Right renal pelvis (tissue), 4 donors: ENCODE data around the gene LRRC47. TPM values are rescaled to one million over a fixed set of nuclear protein-coding genes. Genes with fewer than 3 reads are reported as not detected.

ENCODE experiments used
- DNase-seq, 4 donors: peaks; one replicate each; pipeline ENCODE4 v3.0.0-alpha.2; 2013; ENCODE audit warnings: low read depth in 4 of 4, low spot score in 3 of 4, missing footprints in 1 of 4
- polyA plus RNA-seq, 4 donors: library from polyadenylated mRNA; unstranded; fragments of 120-200 nt; gene quantifications; one replicate each; pipeline ENCODE4 v1.2.1, GENCODE V29; 2013; ENCODE audit not compliant: insufficient read length in 4 of 4

The LRRC47 gene
- polyA plus RNA-seq, 4 donors = 66.6 to 75.8 (median 69.8) TPM

DNA sequence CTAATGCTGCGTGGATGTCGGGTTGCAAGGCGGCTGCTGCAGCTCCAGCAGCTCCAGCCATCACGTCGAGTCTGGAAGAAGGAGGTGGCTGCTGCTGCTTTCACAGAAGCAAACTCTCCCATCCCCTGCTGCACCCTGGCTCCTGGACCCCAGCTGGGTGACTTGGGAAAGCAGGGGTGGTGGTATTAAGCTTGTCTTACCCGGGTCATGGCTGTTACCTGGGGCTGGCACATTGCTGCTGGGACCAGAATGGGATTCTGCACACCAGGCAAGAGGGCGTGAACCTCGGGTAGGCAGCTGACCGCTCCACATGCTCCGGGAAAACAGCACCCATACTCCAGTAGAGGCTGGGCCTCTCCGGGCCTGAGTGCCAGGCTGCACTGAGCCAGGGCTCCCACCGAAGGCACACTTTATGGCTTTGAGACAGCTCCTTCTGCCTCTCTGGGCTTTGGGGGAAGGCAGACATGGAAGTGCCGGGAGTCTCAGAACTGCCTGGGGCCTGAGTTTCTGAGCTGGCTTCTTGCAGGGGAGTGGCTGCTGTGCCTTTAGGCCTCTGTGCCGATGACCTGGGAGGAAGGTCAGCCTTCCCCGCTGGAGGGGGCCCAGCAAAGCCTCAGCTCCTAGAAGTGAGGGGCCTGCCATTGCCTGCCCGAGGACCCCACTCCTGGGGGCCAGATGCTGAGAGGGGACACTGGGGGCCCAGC is 22.6 kb downstream of the LRRC47 start:
- no peak for DNase-seq

DNA sequence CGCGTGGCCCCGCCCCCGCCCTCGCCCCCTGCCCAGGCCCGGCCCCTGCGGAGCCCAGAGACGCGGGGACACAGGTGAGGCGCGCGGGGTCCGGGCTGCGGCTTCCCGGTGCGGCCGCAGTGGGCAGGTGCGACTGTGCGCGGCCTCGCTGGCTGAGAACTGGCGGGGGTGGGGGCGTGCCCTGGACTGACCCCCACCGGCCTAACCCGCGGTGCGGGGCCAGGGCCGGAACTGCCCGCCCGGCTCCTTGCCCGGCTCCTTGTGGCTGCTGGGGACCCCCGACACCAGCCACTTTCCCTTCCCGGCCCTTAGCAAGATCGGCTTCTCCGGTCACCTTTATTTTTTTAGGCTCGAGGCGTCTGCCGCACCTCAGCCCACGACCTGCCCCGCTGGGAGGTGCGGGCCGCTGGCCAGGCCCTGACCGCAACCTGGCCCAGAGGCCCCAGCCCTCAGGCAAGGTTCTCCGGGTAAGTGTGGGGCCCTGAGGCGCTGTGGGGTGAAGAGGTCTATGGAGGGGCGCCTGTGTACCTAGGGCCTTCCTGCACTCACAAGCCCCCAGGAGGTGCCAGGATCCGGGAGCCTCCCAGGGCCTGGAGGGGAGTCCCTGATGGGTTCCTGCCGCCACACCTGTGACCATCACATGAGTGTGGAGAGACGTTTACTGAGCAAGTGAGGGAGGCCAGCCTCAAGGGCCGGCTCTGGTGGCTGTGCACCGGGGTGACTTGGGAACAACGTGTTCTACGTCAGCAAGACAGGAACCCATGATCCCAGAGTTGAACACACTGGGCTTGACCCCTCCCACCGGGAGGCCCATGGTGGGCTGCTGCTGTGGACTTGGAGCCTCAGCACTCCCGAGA is 23.4 kb downstream of the LRRC47 start, which contains the start of gene SMIM1:
Gene SMIM1, plus strand, starts transcription at position 35 of the 857 bp plus-strand sequence. CDS start 2,625 bp downstream, outside the sequence.
- DNase-seq = no peak

DNA sequence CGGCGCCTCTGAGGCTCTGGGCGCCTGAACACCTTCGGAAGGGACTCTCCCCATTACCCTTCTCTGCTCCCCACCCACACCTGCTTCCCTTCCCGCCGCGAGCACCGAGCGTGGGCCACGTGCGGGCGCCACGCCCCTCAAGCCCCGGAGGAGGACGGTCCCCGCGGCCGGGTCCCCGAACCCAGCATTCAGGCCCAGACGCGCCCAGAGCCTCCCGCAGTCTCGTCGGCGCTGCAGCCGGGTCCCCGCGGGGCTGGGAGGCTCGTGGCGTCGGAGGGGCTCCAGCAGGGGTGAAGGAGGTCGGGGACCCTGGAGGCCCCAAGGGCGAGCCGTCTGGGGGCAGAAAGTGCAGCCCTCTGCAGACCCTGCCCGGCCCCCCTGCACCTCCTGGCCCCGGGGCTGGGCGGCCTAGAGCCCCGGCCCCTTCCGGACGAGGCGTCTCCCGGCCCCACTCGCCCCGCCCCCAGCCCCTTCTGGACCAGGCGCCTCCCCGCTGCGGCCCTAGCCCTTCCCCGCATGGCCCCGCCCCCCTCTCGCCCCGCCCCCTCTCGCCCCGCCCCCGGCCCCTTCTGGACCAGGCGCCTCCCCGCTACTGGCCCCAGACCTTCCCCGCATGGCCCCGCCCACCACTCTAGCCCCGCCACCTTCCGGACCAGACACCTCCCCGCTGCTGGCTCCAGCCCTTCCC is 24.1 kb downstream of the LRRC47 start:
- DNase-seq = peak; percentile 64 to 73 (median 70)

DNA sequence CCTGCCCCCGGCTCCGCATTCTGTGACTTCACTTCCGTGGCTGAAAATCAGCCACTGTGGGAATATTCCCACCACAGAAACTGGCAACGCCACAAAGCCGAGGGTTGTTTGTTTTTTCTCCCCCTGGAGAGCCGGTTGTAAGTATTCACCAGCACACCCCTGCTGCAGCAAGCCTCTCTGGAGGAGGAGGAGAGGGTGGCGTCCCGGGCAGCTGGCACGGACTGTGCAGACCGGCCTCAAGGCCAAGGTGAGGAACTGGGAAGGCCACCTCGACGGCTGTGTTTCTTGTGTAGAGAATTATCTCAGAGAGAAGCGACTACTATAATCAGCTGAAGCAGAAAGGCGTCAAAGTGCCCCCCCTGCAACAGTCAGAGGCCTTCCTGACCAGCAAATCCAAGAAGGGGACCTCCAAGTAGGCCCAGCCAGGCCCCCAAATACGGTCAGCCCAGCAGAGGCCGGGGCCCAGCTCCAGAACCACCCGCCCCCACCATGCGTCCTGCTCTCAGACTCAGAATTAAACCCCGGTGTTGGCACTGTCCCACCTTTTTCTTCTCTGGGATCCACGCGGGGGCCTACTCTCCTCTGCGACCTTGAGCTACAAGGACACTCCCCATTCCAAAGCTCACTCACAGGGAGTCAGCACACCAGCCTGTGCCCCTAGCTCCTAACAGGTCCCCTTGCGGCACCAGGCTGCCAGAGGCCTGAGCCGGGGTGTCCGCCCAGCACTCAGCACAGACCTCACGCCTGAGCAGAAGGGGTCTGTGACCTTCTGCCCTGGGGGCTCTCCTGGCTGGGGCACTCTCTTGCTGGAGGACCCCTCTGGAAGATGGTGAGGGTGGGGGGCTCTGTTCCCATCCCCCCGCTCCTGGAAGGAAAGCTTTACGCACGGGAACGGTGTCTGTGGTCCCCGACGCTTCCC is 24.9 kb downstream of the LRRC47 start:
- DNase-seq = no peak

DNA sequence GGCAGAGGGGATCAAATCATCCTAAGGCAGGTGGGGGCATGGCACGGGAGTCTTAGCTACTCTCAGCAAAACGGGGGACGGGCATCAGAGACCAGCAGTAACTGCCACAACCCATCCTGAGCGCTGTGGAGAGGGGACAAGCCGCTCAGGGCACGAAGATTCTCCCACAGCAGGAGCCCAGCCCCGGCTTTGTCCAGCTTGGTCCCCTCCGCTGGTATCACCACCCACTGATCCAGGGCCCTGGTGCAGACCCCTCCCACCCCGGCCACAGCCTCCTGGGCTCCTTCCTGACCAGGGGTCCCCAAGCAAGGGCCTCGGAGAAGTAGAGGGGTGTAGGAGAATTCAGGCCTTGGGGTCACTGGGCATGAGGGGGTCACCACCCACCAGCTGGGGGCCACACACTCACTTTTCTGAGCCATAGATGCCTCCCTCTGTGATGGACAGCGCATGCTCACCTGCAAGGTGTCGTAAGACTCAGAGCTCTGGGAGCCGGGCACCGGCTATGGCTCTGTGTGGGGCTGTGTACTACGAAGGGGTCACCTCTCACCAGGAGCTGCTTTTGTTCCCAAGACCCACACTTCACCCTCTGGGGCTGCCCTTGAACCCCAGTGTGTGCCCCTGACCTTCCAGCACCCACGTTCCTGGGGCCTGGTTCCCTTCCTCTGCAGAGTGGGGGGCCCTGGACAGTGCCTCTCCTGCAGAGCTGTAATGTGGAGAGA is 26.1 kb downstream of the LRRC47 start:
- no peak for DNase-seq

DNA sequence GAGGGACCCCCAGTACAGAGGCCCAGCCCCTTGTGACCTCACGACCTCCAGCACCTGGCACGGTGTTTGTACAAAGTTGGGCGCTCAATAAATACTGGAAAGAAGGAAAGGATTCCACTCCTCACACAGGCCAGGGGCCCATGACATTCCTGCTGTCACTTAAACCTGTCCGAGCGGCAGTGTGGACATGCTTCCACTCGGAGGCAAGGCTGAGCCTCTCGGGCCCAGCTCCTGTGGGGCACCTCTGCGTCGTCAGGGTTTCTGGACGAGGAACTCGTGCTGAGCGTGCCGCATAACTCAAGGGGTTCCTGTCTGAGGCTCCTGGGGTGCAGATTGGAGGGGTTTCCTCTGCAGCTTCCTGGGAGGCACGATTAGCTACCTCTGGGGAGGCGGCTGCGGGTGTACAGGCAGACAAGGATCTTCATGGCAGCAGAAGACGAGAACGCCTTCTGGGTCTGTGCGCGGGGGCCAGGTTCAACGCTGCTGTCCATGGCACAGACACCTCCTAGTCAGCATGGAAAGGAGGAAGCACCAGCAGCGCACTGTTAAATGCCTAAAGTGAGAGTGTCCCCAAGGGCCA is 27.4 kb downstream of the LRRC47 start:
- DNase-seq = no peak

DNA sequence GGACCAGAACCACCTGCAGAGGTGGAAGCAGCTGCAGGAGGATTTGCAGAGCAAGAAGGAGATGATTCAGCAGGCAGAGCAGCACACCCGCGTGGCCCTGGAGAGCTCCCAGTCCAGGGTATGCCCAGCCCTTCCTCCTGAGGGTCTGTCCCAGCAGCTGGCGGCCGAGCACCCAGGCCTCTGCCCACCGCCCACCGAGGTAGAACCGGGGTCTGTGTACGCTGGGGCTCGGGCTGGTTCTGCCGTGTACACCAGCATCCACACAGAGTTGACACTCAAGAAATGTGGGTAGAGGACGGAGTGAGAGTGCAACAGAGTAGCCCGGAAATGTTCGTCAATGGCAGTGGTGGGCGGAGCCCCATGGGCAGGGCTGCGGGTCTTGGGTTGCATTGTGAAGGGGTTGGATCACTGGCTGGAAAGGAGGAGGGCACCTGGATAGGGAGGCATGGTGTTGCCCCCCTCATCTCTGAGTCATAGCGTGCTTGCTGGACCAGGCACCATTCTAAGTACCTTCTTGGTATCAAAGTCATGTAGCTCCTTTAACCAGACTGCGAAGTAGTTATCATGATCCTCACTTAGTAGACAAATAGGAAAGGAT is 28.9 kb downstream of the LRRC47 start:
- DNase-seq = no peak

DNA sequence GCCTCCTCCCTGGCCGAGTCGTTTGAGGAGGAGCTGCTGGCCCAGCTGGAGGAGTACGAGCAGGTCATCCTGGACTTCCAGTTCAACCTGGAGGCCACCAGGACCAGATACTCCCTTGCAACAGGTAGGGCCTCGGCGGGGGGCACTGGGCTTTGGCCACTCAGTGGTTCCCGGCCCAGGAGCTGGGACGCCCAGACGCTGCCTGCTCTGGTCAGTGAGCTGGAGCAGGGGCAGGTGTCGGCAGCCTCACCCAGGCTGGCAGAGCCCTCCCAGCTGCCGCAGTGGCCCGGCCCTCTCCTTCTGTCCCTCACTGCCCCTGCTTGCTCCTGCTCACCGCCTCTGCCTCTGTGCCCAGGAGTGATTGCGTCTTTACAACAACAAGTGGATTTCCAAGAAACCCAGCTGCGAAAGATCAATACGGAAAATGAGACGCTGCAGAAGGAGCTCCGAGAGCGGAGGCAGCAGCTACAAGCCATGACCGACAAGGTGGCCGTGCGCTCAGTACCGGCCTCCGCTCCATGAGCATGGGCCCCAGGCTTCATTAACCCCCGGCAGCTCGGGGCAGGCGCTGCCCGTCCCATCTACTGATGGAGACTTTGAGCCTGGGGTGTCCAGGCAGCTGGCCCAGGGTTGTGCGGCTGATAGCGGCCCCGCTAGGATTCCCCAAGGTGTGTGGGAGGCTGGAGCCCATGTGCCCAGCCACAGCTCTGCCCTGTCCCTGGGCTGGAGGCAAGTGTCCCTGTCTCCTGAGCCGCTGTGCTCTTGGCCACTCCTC is 32.8 kb downstream of the LRRC47 start:
- no peak for DNase-seq

DNA sequence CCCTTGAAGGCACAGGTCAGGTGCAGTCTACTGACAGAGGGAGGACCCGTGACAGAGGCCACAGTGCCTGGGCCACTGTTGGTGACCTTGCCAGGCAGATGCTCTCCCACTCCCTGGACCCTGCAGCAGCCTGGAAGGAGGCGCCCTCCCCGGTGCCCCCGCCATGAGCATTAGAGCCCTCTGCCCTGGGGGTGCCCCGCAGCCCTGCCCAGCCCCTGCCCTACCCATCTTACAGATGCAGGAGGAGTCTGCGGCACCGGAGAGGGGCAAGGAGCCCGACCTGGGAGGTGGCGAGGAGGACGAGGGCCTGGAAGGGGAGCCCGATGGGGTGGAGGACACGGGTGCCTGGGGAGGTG is 33.4 kb downstream of the LRRC47 start:
- no peak for DNase-seq

DNA sequence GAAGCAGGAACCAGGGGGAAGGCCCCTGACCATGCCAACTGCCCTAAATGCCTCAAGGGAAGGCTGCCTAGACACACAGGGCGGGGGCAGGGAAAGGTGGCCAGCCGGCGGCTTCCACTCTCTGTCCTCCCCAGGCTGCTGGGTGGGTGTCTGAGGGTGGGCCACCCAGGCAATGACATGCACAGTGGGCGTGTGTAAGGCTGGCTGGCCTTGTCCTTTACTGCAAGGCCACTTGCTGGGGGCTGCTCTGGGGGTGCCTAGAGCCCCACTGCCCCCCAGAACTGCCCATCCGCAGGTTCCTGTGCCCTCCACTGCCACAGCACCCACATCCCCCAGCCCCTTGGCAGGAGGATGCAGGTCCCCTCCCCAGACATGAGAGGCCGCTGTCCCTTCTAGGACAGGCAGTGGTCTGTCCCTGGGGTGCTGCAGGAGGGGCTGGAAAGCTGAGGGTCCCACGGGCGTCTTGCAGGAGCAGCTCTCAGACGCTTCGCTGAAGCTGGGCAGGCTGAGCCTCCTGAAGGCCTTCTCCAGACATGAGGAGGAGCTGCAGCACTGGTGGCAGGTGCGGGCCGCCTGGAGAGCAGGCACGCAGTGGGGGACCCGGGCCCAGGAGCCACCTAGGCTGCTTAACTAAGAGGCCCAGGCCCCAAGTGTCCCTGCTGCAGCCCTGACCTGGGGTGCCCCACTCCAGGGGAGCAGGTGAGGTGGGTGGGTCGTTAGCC is 34.0 kb downstream of the LRRC47 start:
- no peak for DNase-seq

DNA sequence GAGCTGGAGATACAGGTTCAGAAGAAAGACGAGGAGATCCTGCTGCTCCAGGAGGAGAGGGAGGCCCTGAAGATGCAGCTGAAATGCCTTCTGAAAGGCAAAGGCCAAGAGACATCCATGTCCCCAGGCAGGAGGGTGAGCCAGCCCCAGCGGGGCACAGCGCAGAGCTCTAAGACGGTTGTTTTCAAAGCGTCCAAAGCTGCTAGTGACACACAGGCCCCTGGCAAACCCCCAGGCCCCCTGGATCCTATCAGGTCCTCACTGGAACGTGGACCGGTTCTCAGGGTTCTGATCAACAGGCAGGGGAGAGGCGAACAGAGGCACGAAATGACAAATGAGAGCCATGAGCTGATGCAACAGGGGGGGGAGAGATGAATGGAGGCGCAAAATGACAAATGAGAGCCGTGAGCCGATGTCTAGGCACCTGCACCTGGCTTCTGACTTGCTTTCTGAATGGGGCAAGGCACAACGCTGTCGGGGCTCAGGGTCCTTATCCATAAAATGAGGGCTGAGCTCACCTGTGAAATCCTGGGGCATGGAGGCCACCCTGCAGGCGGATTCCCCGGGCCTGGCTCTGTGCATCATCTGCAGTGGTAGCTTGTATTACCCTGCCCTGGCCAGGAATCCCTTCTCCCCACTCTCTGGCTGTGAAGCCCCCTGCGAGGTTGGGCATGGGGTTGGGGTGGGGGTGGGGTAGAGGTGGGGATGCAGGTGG is 34.8 kb downstream of the LRRC47 start:
- DNase-seq = no peak

DNA sequence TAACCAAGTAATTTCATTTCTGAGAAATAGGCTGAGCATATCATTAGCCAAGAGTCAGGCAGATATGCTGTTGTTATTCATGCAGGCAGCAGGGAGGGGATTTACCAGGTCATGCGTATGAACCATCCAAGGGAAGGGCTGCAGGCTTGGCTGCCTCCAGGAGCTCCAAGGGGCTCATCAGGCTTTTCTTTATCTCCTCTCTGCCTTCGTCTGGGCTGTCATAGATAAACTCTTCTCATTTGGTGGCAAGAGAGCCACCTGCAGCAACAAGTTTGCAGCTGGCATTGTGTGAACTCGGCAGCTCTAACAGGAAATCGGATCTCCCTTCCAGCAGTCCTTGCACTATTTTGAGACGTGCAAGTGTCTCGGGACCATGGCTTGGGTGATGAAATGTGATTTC is 36.5 kb downstream of the LRRC47 start:
- DNase-seq = no peak

DNA sequence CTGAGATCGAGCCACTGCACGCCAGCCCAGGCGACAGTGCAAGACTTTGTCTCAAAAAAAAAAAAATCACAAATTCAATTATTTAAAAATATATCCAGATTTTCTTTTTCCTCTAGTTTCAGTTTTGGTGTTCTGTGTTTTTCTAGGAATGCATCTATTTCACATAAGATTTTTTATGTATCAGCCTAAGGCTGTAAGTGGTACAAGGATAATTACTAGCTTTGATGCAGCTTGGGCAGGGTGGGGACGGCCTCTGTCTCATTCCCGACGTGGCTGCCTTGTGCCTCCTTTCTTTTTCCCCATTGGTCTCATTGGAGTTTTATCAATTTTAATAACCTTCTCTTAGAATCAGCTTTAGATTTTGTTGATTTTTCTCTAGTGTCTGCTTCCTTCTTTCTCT is 37.1 kb downstream of the LRRC47 start:
- no peak for DNase-seq

DNA sequence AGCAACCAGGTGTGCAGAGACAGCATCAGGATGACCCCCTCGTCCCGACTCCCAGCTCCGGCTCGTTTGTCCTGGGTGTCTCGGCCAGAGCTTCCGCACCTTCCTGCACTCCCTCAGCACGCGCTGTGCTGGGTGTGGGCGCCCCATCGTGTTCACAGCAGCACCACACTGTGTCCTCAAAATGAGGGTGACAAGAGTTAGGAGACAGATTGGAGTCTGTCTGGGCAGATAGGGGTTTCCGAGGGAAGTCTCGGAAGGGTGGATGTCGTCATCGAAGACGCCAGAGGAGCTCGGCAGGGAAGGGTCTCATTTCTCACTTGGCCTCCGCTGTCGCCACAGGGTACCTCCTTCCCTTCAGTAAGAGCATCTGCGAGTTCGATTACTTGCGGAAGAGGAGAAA is 39.9 kb downstream of the LRRC47 start:
- no peak for DNase-seq

DNA sequence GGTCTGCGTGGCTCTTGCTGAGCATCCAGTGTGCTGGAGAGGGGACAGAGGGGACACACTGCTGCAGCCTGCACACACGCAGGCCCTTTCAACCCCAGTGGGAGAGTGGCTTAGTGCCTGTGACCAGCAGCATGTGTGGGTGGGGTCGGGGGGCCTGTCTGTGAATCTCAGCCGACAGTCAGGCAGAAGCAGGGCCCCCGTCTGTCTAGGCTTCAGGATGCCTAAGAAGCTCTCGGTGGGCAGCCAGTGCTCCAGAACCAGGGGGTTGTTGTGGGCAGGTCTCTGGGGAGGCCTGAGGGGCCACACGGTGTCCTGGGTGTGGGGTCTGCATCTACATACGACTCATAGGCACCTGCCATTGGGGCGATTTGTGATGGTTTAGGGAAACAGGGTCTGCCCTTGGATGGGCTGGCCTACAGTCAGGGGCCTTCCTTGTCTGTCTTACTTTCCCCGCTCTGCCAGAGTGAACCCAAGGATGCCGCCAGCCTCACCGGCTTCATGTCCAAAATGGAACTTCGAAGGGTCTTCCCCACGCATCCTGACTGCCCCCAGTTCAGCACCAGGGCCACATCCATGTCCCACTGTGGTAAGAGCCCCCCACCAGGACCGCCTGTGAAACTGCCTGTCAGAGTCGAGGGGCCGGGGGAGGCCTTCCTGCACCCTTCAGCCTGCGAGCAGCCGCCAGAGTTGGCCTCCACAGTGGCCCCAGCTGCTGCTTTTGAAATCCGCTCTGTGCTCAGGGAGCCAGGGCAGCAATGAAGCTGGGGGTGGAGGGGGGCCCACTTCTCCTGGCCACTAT is 42.4 kb downstream of the LRRC47 start:
- no peak for DNase-seq

DNA sequence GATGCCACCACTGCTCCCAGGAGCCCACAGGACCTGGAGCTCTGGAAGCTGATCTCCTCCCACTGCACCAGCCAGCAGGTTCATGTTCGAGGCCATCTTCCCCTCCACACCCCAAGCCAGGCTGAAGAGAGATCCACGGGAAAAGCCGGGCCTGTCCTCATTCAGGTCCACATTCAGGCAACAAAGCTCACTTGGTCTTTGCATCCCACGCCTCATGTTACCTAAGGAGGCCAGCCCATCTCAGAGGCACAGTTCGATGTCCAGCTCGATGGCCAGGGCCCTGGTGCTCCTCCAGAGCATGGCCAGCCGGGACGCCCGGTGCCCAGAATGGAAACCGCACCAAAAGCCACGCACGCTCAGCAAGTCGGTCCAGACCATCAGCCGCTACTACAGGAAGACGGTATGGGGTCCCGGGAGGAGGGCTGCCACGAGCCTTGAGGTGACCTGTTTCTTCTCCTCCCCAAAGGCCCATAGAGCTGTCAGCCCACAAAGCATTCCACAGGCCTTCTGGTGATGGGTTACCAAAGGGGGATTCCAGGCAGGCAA is 43.8 kb downstream of the LRRC47 start, which contains the start of gene CCDC27:
Gene CCDC27, plus strand, starts transcription at position 51 of the 546 bp plus-strand sequence. Its CDS starts 32 bp downstream, at position 83.
- DNase-seq = no peak
